ENCODE results near the gene SAMD10.

SAMD10 gene

DNA sequence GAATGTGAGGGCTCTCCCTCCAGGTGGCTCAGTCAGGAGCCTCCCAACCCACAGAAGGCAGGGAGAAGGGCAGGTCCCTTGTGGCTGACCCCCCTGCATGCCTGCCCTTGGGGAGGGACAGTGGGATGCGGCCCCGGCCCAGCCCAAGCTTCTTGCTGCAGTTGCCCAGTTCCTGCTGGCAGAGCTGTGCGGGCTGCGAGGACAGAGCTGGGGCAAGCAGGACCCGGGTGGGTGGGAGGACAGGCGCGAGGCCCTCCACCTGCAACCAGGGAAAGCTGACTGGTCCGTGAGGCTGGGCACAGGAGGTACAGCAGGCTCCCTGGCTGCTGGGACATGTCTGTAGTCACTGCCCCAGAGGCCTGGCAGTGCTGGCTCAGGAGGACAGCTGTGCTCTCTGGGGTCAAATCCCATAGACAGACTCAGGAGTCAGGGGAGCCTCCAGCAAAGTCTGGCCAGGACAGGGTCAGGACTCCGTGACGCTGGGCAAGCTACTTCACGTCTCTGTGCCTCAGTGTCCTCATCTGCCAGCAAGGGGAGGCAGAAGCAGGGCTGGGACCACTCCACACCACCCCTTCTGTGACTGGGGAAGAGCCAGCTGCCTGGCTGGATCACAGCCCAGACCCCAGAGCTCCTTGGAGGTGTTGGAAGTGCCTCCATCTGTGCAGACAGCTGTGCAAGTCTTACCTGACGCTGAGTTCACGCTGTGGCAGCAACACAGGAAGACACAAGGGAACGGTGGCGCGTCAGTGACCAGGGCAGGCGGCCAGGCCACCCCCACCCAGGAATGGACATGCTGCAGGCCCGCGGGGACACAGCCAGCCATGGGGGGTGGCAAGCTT is 36.3 kb downstream of the SAMD10 start:
- TF ChIP-seq, protein P1, sequence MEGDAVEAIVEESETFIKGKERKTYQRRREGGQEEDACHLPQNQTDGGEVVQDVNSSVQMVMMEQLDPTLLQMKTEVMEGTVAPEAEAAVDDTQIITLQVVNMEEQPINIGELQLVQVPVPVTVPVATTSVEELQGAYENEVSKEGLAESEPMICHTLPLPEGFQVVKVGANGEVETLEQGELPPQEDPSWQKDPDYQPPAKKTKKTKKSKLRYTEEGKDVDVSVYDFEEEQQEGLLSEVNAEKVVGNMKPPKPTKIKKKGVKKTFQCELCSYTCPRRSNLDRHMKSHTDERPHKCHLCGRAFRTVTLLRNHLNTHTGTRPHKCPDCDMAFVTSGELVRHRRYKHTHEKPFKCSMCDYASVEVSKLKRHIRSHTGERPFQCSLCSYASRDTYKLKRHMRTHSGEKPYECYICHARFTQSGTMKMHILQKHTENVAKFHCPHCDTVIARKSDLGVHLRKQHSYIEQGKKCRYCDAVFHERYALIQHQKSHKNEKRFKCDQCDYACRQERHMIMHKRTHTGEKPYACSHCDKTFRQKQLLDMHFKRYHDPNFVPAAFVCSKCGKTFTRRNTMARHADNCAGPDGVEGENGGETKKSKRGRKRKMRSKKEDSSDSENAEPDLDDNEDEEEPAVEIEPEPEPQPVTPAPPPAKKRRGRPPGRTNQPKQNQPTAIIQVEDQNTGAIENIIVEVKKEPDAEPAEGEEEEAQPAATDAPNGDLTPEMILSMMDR (IDR thresholded peaks at IDR 0.05; ENCODE audit: extremely low read depth, insufficient read depth, missing control alignments) = no peak
- in situ Hi-C loops (cut with MboI; ENCODE audit: low pct_unique_long_range_greater_than_20kb, low sequenced_read_pairs, unreplicated experiment) = no loop called here
- no peak for DNase-seq (ENCODE audit: low spot score)

DNA sequence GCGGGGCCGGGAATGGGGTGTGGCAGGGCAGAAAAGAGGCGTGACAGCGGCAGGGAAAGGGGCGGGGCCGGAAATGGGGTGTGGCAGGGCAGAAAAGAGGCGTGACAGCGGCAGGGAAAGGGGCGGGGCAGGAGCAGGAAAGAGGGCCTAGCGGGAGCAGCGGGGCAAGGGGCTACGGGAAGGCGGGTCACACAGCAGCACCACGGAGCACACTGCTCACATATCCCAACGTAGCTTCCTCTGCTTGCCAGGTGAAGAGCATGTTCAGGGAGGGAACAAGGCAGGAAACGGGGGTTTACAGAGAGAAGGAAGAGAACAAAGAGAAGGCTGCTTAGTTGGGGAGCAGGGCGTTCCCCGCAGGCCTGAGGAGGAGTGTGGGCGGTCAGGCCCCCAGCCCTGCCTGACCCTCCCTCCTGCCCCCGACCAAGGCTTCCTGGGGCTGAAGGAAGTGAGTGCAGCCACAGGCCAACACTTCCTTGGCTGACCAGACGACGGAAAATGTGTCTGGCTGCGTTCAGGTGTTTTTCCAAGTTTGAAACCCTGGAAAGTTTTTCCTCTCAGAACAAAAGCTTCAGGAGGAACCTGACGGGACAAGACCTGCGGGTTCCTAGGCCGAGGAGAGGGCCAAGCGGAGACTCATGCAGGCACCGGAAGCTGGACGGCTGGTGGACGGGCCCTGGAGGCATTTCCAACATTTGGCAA is 37.0 kb downstream of the SAMD10 start:
- in situ Hi-C loops (cut with MboI; ENCODE audit: low pct_unique_long_range_greater_than_20kb, low sequenced_read_pairs, unreplicated experiment) = no loop called here
- TF ChIP-seq, protein P1 (IDR thresholded peaks at IDR 0.05; ENCODE audit: extremely low read depth, insufficient read depth, missing control alignments) = no peak
- DNase-seq (ENCODE audit: low spot score) = peak; percentile 67

DNA sequence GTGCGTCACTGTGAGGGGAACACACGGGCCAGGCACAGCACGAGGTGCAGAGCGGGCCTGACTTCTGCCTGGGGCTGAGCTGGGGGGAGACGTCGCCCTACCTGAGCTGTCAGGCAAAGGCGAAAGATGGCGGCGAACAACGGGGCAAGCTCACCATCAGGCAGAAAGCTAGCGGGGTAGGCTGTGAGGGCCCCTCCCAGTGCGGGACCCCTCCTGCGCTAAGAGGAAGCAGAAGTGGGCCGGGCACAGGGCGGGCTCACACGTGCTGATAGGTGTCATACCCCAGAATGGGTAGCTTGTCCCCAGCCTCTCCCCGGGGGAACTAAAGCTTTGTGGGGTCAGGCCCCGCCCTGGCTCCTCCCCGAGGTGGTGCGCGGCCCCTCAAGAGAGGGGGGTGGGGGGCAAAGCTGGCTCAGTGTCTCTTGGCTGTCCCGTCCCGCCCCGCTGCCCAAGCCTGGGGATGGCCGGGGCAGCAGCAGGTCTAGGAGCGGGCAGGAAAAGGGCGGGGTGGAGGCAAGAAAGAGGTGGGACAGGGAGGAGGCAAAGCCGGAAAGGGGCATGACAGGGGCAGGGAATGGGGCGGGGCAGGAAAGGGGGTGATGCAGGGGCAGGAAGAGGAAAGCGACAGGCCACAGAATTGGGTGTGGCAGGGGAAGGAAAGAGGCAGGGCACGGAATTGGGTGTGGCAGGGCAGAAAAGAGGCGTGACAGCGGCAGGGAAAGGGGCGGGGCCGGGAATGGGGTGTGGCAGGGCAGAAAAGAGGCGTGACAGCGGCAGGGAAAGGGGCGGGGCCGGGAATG is 38.0 kb downstream of the SAMD10 start:
- TF ChIP-seq, protein P1 (IDR thresholded peaks at IDR 0.05; ENCODE audit: extremely low read depth, insufficient read depth, missing control alignments) = no peak
- DNase-seq (ENCODE audit: low spot score) = peak; percentile 38
- in situ Hi-C loops (cut with MboI; ENCODE audit: low pct_unique_long_range_greater_than_20kb, low sequenced_read_pairs, unreplicated experiment) = no loop called here

DNA sequence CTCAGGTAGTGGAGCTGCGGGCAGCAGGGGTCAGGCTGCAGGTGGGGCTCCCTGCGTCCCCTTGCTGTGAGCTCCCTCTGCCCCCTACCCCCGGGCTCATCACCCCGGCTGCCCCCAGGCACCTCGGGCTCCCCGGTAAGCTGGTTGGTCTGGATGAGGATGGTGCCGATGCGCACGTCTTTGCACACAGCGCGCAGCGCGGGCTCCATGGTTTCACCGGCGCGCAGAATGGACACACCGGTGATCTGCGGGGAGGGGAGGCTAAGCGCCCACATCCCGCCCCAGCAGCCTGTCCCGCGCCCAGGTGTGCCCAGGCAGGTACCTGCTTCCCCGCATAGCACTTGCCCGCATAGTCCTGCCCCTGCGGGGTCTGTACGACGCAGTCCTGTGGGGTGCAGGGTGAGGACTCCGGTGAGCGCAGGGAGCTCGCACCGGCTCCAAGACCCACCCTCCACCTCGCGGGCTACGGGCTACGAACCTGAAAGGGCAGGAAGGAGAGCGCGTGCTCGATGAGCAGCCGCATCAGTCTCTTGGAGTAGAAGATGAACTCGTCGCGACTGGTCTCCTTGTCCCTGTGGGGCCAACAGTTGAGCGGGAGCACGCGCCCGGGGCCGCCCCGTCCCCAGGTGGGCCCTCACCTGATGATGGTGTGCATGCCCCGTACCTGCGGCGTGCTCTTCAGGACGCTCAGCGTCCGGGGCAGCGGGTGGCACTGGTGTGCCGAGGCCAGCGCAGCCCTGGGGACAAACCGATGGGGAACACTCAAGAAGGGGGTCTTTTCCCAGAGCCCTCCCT is 38.8 kb downstream of the SAMD10 start:
- TF ChIP-seq, protein P1 (IDR thresholded peaks at IDR 0.05; ENCODE audit: extremely low read depth, insufficient read depth, missing control alignments) = no peak

DNA sequence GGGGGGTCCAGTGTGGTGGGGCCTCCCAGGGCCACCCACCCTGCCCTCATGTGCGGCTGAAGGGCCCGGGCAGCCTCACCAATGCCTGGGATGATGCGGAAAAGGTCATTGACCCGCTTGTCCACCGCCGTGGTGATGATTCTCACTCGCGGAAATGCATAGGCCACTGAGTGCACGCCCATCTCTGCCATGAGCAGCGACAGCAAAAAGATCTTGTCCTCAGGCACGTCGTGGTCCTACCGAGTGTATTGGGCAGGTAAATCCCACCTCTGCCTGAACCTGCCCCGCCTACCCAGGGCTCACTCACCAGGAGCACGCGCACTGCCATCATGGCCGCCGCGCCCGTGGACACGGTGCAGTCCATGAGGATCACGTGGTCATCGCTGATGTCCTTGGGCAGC is 39.4 kb downstream of the SAMD10 start:
- DNase-seq (ENCODE audit: low spot score) = no peak
- TF ChIP-seq, protein P1 (IDR thresholded peaks at IDR 0.05; ENCODE audit: extremely low read depth, insufficient read depth, missing control alignments) = no peak
- in situ Hi-C loops (cut with MboI; ENCODE audit: low pct_unique_long_range_greater_than_20kb, low sequenced_read_pairs, unreplicated experiment) = no loop called here

More for the DNA sequence above, 38.8 kb downstream of the SAMD10 start:
- no peak for DNase-seq (ENCODE audit: low spot score)
- in situ Hi-C loops (cut with MboI; ENCODE audit: low pct_unique_long_range_greater_than_20kb, low sequenced_read_pairs, unreplicated experiment) = no loop called here

Data from GM13977 (cell line).